Glutamatergic neuron (in vitro differentiated cells): ENCODE results near the gene SLC15A3. TPM values are rescaled to one million over a fixed set of nuclear protein-coding genes. Genes with fewer than 3 reads are reported as not detected.
A peak's percentile ranks its signal among the peaks of the same experiment; 100 is the strongest.

ENCODE experiments used
- DNase-seq: peaks from one replicate; pipeline ENCODE4 v3.0.0; 2022
- H3K27ac Mint-ChIP-seq: one replicate; pipeline ENCODE4 v1.8.0; 2020; ENCODE audit warnings: mild to moderate bottlenecking, mixed read lengths, inconsistent platforms; ENCODE audit not compliant: unreplicated experiment
- H3K27me3 Mint-ChIP-seq: one replicate; pipeline ENCODE4 v1.8.0; 2020; ENCODE audit warnings: mild to moderate bottlenecking, moderate library complexity, mixed read lengths, inconsistent platforms; ENCODE audit not compliant: unreplicated experiment
- H3K36me3 Mint-ChIP-seq: one replicate; pipeline ENCODE4 v1.8.0; 2020; ENCODE audit warnings: mild to moderate bottlenecking, mixed read lengths, inconsistent platforms; ENCODE audit not compliant: unreplicated experiment
- H3K4me1 Mint-ChIP-seq: one replicate; pipeline ENCODE4 v1.8.0; 2020; ENCODE audit warnings: mild to moderate bottlenecking, low read depth, mixed read lengths, inconsistent platforms; ENCODE audit not compliant: unreplicated experiment
- H3K4me3 Mint-ChIP-seq: one replicate; pipeline ENCODE4 v1.8.0; 2020; ENCODE audit warnings: mild to moderate bottlenecking, mixed read lengths, inconsistent platforms; ENCODE audit not compliant: unreplicated experiment
- H3K9me3 Mint-ChIP-seq: one replicate; pipeline ENCODE4 v1.8.0; 2020; ENCODE audit warnings: mild to moderate bottlenecking, moderate library complexity, mixed read lengths, inconsistent platforms; ENCODE audit not compliant: unreplicated experiment
- CTCF ChIP-seq: fragments of 200-600 bp; sonication (generic); IDR thresholded peaks from one replicate; pipeline ENCODE4 v1.5.0; 2021; ENCODE audit not compliant: partially characterized antibody, unreplicated experiment
- long read RNA-seq: library from polyadenylated mRNA; unstranded; transcript quantifications from one replicate; pipeline ENCODE4 v2.0.0, GENCODE V29; 2020; ENCODE audit not compliant: unreplicated experiment
- total RNA-seq: library from RNA; stranded (reverse); fragmentation: NEBNext Ultra II Directional; extraction: Animal tissue kit (Norgen Biotek cat#: 25700); gene quantifications from one replicate; pipeline ENCODE4 v1.2.1, GENCODE V29; 2021; ENCODE audit not compliant: unreplicated experiment

Gene SLC15A3
- 4.4 TPM for total RNA-seq
- long read RNA-seq = 0 reads

- Mint-ChIP-seq H3K4me3 (peak within 1 kb of the TSS; percentile 40), H3K27me3 (peaks cover 14% of the 10 kb centered on the region), H3K9me3 (peaks cover 13% of the 10 kb centered on the region), H3K27ac (no peak within 1 kb of the TSS), H3K4me1 (peaks cover 13% of the 10 kb centered on the region), H3K36me3 (no peaks in the 10 kb centered on the region)
- TF ChIP-seq CTCF = no peak
- DNase-seq = no peak
Observed at GRCh38 chr11:60951904-60952741, at the start of gene SLC15A3. TSS of gene SLC15A3 (minus strand) at chr11:60952176. CDS start at chr11:60951551, 625 bp downstream.

GRCh38 chr11:61000426-61000825 lies 48.5 kb upstream of the SLC15A3 start:
- H3K36me3 Mint-ChIP-seq = no peaks in the 10 kb centered on the region
- no peaks in the 10 kb centered on the region for H3K9me3 Mint-ChIP-seq
- H3K27me3 Mint-ChIP-seq = peaks cover 6% of the 10 kb centered on the region
- H3K4me3 Mint-ChIP-seq = no peak overlapping the region
- no peak for TF ChIP-seq CTCF
- DNase-seq = peak; percentile 4
- peaks cover 5% of the 10 kb centered on the region for H3K4me1 Mint-ChIP-seq
- no peak overlapping the region for H3K27ac Mint-ChIP-seq

DNA sequence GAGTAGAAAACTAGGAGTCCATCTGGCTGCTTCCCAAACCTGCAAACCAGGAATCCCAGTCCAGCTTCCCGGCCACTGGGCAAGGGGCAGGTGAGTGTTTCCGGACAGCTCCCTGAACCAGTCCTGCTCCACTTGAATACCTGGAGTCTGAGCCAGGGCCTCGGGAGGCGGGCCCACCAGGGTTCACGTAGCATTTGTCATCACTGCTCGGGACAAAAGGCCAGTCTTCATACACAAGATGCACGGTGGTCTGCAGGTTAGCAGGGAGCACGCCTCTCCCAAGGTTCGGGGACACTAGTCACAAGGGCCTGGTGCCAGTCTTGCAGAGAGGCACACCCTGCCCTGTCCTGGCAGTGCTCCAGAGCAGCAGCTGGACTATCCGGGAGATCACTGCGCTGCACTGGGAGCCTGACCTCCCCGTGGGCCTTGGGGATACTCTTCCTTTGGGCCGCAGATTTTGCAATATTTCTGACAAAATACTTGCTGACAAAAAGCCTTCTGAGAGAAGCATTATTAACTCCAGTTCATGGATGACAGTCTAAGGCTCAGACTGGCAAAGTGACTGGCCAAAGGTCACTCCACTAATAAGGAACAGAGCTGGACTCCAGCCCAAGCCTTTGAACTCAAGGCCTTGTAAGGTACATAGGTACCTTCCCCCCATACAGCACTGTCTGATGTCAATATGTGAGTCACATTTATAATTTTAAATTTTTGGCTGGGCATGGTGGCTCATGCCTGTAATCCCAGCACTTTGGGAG lies 44.6 kb upstream of the SLC15A3 start:
- H3K27ac Mint-ChIP-seq = no peak overlapping the region
- TF ChIP-seq CTCF = no peak
- no peak overlapping the region for H3K4me3 Mint-ChIP-seq

GRCh38 chr11:60995798-60996197 lies 43.8 kb upstream of the SLC15A3 start:
- TF ChIP-seq CTCF = no peak
- no peak overlapping the region for H3K27ac Mint-ChIP-seq
- H3K4me1 Mint-ChIP-seq = peaks cover 15% of the 10 kb centered on the region
- peaks cover 3% of the 10 kb centered on the region for H3K27me3 Mint-ChIP-seq
- no peak overlapping the region for H3K4me3 Mint-ChIP-seq
- H3K36me3 Mint-ChIP-seq = no peaks in the 10 kb centered on the region
- H3K9me3 Mint-ChIP-seq = peaks cover 4% of the 10 kb centered on the region
- DNase-seq = peak; percentile 1

More for the DNA sequence above, 44.6 kb upstream of the SLC15A3 start:
- Mint-ChIP-seq H3K36me3 (no peaks in the 10 kb centered on the region), H3K27me3 (peaks cover 3% of the 10 kb centered on the region), H3K4me1 (peaks cover 15% of the 10 kb centered on the region), H3K9me3 (peaks cover 4% of the 10 kb centered on the region)
- peak; percentile 10 for DNase-seq
